H1 (cell line): Measurements from ENCODE around the gene PPP1R18. TPM values are rescaled to one million over a fixed set of nuclear protein-coding genes. Genes with fewer than 3 reads are reported as not detected.

Experiments
- CTCF ChIA-PET: fragments of 300-600 bp; sonication (Branson Sonifier 250); formaldehyde crosslinking; loops from one replicate; lab custom pipeline; 2021; ENCODE audit not compliant: partially characterized antibody; lab: Charles Lee
- POLR2A ChIA-PET: fragments of 300-600 bp; sonication (Branson Sonifier 250); formaldehyde crosslinking; loops from one replicate; lab custom pipeline; 2021; ENCODE audit warnings: inconsistent platforms; ENCODE audit not compliant: partially characterized antibody; lab: Charles Lee
- DNase-seq, 2 experiments: peaks; one replicate each; pipeline versions ENCODE4 v3.0.0 to v3.0.0-alpha.2; 2010 to 2022; ENCODE audit warnings: low spot score in 2 of 2, low read depth in 1 of 2, mixed read lengths in 1 of 2
- FAIRE-seq: peaks from 2 replicates; lab custom pipeline; 2011; peaks lifted over from hg19 to GRCh38; lab: Jason Lieb, UNC
- H2AFZ ChIP-seq: 2 replicates; pipeline ENCODE4 v1.8.1; 2012; ENCODE audit warnings: low read length, inconsistent platforms
- H2AK5ac ChIP-seq: 2 replicates; pipeline ENCODE4 v1.6.1; 2013; ENCODE audit warnings: low read depth, low read length
- H2BK120ac ChIP-seq: replicated peaks from 2 replicates; pipeline ENCODE3; 2013; ENCODE audit warnings: low read depth, low read length, inconsistent platforms
- H2BK12ac ChIP-seq: 2 replicates; pipeline ENCODE4 v1.6.1; 2013; ENCODE audit warnings: low read depth, low read length
- H2BK15ac ChIP-seq: 2 replicates; pipeline ENCODE4 v1.6.1; 2013; ENCODE audit warnings: low read length
- H2BK20ac ChIP-seq: 2 replicates; pipeline ENCODE4 v1.6.1; 2013; ENCODE audit warnings: low read length
- H2BK5ac ChIP-seq: 2 replicates; pipeline ENCODE4 v1.6.1; 2013; ENCODE audit warnings: low read depth, low read length
- H3K14ac ChIP-seq: 2 replicates; pipeline ENCODE4 v1.6.1; 2013; ENCODE audit warnings: inconsistent platforms; ENCODE audit not compliant: insufficient read length
- H3K18ac ChIP-seq: 2 replicates; pipeline ENCODE4 v1.6.1; 2013; ENCODE audit warnings: low read length; ENCODE audit errors: extremely low read depth
- H3K23ac ChIP-seq: 2 replicates; pipeline ENCODE4 v1.6.1; 2013; ENCODE audit warnings: inconsistent platforms; ENCODE audit not compliant: insufficient read length
- H3K23me2 ChIP-seq: 2 replicates; pipeline ENCODE4 v1.6.1; 2013; ENCODE audit warnings: low read depth, low read length
- H3K27ac ChIP-seq: 2 replicates; pipeline ENCODE4 v1.6.1; 2011; ENCODE audit warnings: low read depth, low read length, inconsistent platforms
- H3K27me3 ChIP-seq, 4 experiments: replicated peaks in 1 of 4; 1 replicate in 1 of 4; 2 replicates in 3 of 4; pipeline versions ENCODE4 v1.6.1 to v1.8.1; 2011 to 2013; ENCODE audit warnings: low read length in 3 of 4, mild to moderate bottlenecking in 3 of 4, inconsistent platforms in 2 of 4, mixed read lengths in 2 of 4, moderate library complexity in 1 of 4; ENCODE audit not compliant: control insufficient read depth in 3 of 4, insufficient read depth in 3 of 4; ENCODE audit errors: extremely low read depth in 1 of 4
- H3K36me3 ChIP-seq, 4 experiments: 2 replicates each; pipeline versions ENCODE4 v1.6.1 to v1.8.1; 2011 to 2013; ENCODE audit warnings: mild to moderate bottlenecking in 4 of 4, low read length in 3 of 4, moderate library complexity in 2 of 4, control low read depth in 1 of 4, inconsistent platforms in 1 of 4; ENCODE audit not compliant: insufficient read depth in 4 of 4, control insufficient read depth in 2 of 4
- H3K4ac ChIP-seq: replicated peaks from 2 replicates; pipeline ENCODE3; 2013; ENCODE audit warnings: low read length, low read depth, mixed read lengths, inconsistent platforms; ENCODE audit not compliant: insufficient read length
- H3K4me1 ChIP-seq, 4 experiments: replicated peaks in 1 of 4; 1 replicate in 1 of 4; 2 replicates in 3 of 4; pipeline versions ENCODE4 v1.6.1 to v1.8.1; 2011 to 2013; ENCODE audit warnings: low read length in 3 of 4, inconsistent platforms in 2 of 4, mixed read lengths in 1 of 4; ENCODE audit not compliant: insufficient read depth in 4 of 4, control insufficient read depth in 3 of 4
- H3K4me2 ChIP-seq, 2 experiments: 2 replicates each; pipeline versions ENCODE4 v1.6.1 to v1.8.1; 2011 to 2013; ENCODE audit warnings: low read depth in 2 of 2, low read length in 2 of 2, control low read depth in 1 of 2, inconsistent platforms in 1 of 2, mild to moderate bottlenecking in 1 of 2; ENCODE audit not compliant: insufficient read depth in 1 of 2
- H3K4me3 ChIP-seq, 4 experiments: fragments of 200-600, 300-600 bp in 1 of 4; sonication (generic), shearing (Covaris generic), sonication (Bioruptor Twin) in 1 of 4; 2 replicates each; pipeline versions ENCODE4 v1.5.1 to v1.8.1; 2011 to 2016; ENCODE audit warnings: low read length in 4 of 4, low read depth in 3 of 4, control low read depth in 2 of 4, inconsistent platforms in 2 of 4, mild to moderate bottlenecking in 2 of 4, mixed read lengths in 1 of 4, moderate library complexity in 1 of 4; ENCODE audit not compliant: insufficient read depth in 2 of 4; ENCODE audit errors: extremely low read depth in 1 of 4
- H3K56ac ChIP-seq: replicated peaks from 2 replicates; pipeline ENCODE3; 2013; ENCODE audit warnings: low read depth, mild to moderate bottlenecking, mixed read lengths, low read length, inconsistent platforms; ENCODE audit not compliant: insufficient read length
- H3K79me1 ChIP-seq: 2 replicates; pipeline ENCODE4 v1.6.1; 2013; ENCODE audit warnings: low read depth, low read length, control low read depth
- H3K79me2 ChIP-seq, 2 experiments: 2 replicates each; pipeline versions ENCODE4 v1.6.1 to v1.8.1; 2012 to 2013; ENCODE audit warnings: low read length in 2 of 2, mild to moderate bottlenecking in 2 of 2, inconsistent platforms in 1 of 2; ENCODE audit not compliant: insufficient read depth in 2 of 2, control insufficient read depth in 1 of 2
- H3K9ac ChIP-seq, 4 experiments: replicated peaks in 1 of 4; 1 replicate in 1 of 4; 2 replicates in 3 of 4; pipeline versions ENCODE4 v1.6.1 to v1.8.1; 2011 to 2013; ENCODE audit warnings: low read depth in 3 of 4, low read length in 3 of 4, control low read depth in 2 of 4, mild to moderate bottlenecking in 2 of 4, moderate library complexity in 2 of 4, inconsistent platforms in 1 of 4; ENCODE audit errors: extremely low read depth in 1 of 4
- H3K9me3 ChIP-seq, 2 experiments: 2 replicates each; pipeline versions ENCODE4 v1.6.1 to v1.8.1; 2012 to 2013; ENCODE audit warnings: mild to moderate bottlenecking in 2 of 2, moderate library complexity in 2 of 2, control low read depth in 1 of 2, inconsistent platforms in 1 of 2, low read depth in 1 of 2, low read length in 1 of 2, mixed read lengths in 1 of 2; ENCODE audit not compliant: insufficient read depth in 2 of 2
- H4K20me1 ChIP-seq, 2 experiments: replicated peaks in 1 of 2; 2 replicates each; pipeline versions ENCODE3 to v1.8.1; 2011 to 2013; ENCODE audit warnings: inconsistent platforms in 2 of 2, low read length in 2 of 2, mild to moderate bottlenecking in 1 of 2; ENCODE audit not compliant: insufficient read depth in 2 of 2, control insufficient read depth in 1 of 2
- H4K5ac ChIP-seq: 2 replicates; pipeline ENCODE4 v1.6.1; 2013; ENCODE audit warnings: low read length, low read depth, mixed read lengths, inconsistent platforms; ENCODE audit not compliant: insufficient read length
- H4K8ac ChIP-seq: 2 replicates; pipeline ENCODE4 v1.8.0; 2013; ENCODE audit warnings: mild to moderate bottlenecking, moderate library complexity, low read length, inconsistent platforms; ENCODE audit not compliant: insufficient read depth; ENCODE audit errors: extremely low read depth
- H4K91ac ChIP-seq: replicated peaks from 2 replicates; pipeline ENCODE3; 2013; ENCODE audit warnings: low read length, mixed read lengths, inconsistent platforms; ENCODE audit not compliant: insufficient read length
- ATF2 ChIP-seq: IDR thresholded peaks from 2 replicates; pipeline ENCODE4 v1.6.1; 2012; ENCODE audit warnings: low read length, inconsistent platforms
- GTF2F1 ChIP-seq: IDR thresholded peaks from 2 replicates; pipeline ENCODE4 v1.6.1; 2012; ENCODE audit warnings: low read depth, low read length, improper control_type of control experiment, borderline replicate concordance
- HDAC6 ChIP-seq: IDR thresholded peaks from one replicate; pipeline ENCODE4 v1.7.1; 2012; ENCODE audit warnings: low read depth, mild to moderate bottlenecking, inconsistent platforms, low read length, moderate library complexity
- POLR2A ChIP-seq, 2 experiments: IDR thresholded peaks; 1 replicate in 1 of 2; 2 replicates in 1 of 2; pipeline ENCODE4 v1.6.1; 2011; ENCODE audit warnings: low read depth in 2 of 2, low read length in 2 of 2, mild to moderate bottlenecking in 2 of 2; ENCODE audit errors: control extremely low read depth in 1 of 2
- RAD21 ChIP-seq, 2 experiments: IDR thresholded peaks in 1 of 2; conservative IDR thresholded peaks in 1 of 2; 2 replicates each; pipeline ENCODE4 v1.6.1; 2011; ENCODE audit warnings: low read depth in 2 of 2, low read length in 2 of 2, improper control_type of control experiment in 1 of 2, inconsistent platforms in 1 of 2, mild to moderate bottlenecking in 1 of 2, moderate library complexity in 1 of 2
- RFX5 ChIP-seq: IDR thresholded peaks from 2 replicates; pipeline ENCODE4 v1.6.1; 2011; ENCODE audit warnings: low read depth, low read length, improper control_type of control experiment, borderline replicate concordance
- TAF1 ChIP-seq: IDR thresholded peaks from 2 replicates; pipeline ENCODE4 v1.6.1; 2011; ENCODE audit warnings: mild to moderate bottlenecking, low read depth, low read length
- TBP ChIP-seq: IDR thresholded peaks from 2 replicates; pipeline ENCODE4 v1.6.1; 2011; ENCODE audit warnings: low read depth, low read length, improper control_type of control experiment
- YY1 ChIP-seq: IDR thresholded peaks from 2 replicates; pipeline ENCODE4 v1.6.1; 2011; ENCODE audit warnings: low read depth, mild to moderate bottlenecking, low read length
- WGBS, 2 experiments: shearing (Covaris generic) in 1 of 2; methylation state at CpG; one replicate each; pipeline versions ENCODE4 v1.1.6 to v1.1.7; 2013 to 2015; ENCODE audit warnings: low lambda C conversion rate in 2 of 2, mixed read lengths in 2 of 2, inconsistent platforms in 1 of 2, low coverage in 1 of 2, missing lambda C conversion rate in 1 of 2; ENCODE audit not compliant: insufficient replicate concordance in 2 of 2, insufficient coverage in 1 of 2, insufficient read length in 1 of 2; ENCODE audit errors: extremely low coverage in 1 of 2, missing lambda C conversion rate in 1 of 2; 5-methylcytosine and 5-hydroxymethylcytosine counted together
- polyA plus RNA-seq, 7 experiments: library from polyadenylated mRNA; depleted of rRNA in 3 of 7; stranded (reverse) in 5 of 7; unstranded in 2 of 7; fragments of >200 nt in 5 of 7; fragments of 200-250 nt in 2 of 7; gene quantifications; 1 replicate in 5 of 7; 2 replicates in 1 of 7; 4 replicates in 1 of 7; pipeline versions ENCODE4 v1.2.1 to v1.2.3, GENCODE V29; 2011 to 2013; ENCODE audit warnings: missing spikeins in 2 of 7, mixed read lengths in 2 of 7
- total RNA-seq: library from RNA; stranded (reverse); fragmentation: NEBNext Ultra II Directional; extraction: Animal tissue kit (Norgen Biotek cat#: 25700); gene quantifications from 2 replicates; pipeline ENCODE4 v1.2.1, GENCODE V29; 2021

PPP1R18 gene
- total and polyA plus RNA-seq, 2 of the 8 experiments (the other 6 are each of a cell fraction or from before 2014, with no cell fraction given) = 25.1 to 29.1 TPM

GRCh38 chr6:30672445-30673253 is 13.8 kb downstream of the PPP1R18 start, which contains the start of gene DHX16:
TSS of gene DHX16 (minus strand) at chr6:30673006. CDS start at chr6:30672841, 165 bp downstream.
- Histone ChIP-seq H3K4ac (no peak within 1 kb of the TSS), H3K4me3 (peak within 1 kb of the TSS; percentile 76 to 99 (median 90)), H3K79me1 (no peaks in the 10 kb centered on the region), H3K27ac (no peak within 1 kb of the TSS), H3K9me3 (no peaks in the 10 kb centered on the region), H2AK5ac (no peak within 1 kb of the TSS), H3K23ac (no peak within 1 kb of the TSS), H3K18ac (peak within 1 kb of the TSS; percentile 60), H4K8ac (peak within 1 kb of the TSS; percentile 81), H4K5ac (peak within 1 kb of the TSS; percentile 44), H3K9ac (peak within 1 kb of the TSS; percentile 62 to 91 (median 78)), H3K27me3 (no peaks in the 10 kb centered on the region), H3K56ac (peak within 1 kb of the TSS; percentile 83), H3K23me2 (peaks cover 6% of the 10 kb centered on the region), H3K4me1 (no peaks in the 10 kb centered on the region; a peak in 1 of 7 replicates), H2BK5ac (peak within 1 kb of the TSS; percentile 71; the same call in 1 of the 2 replicates), H4K91ac (no peak within 1 kb of the TSS), H2BK12ac (no peak within 1 kb of the TSS), H3K4me2 (peak within 1 kb of the TSS; percentile 82 to 84), H3K36me3 (peaks cover 4 to 11% (median 8%) of the 10 kb centered on the region in 4 experiments; a peak in 5 of 8 replicates), H3K79me2 (peaks cover 0 to 4% of the 10 kb centered on the region in 2 experiments; a peak in 2 of 4 replicates), H3K14ac (no peak within 1 kb of the TSS), H4K20me1 (peaks cover 0 to 2% of the 10 kb centered on the region in 2 experiments), H2AFZ (0 out of 2 replicates have a peak within 1 kb of the TSS, but pooled peaks have one; percentile 47), H2BK20ac (no peak within 1 kb of the TSS), H2BK120ac (no peak within 1 kb of the TSS), H2BK15ac (0 out of 2 replicates have a peak within 1 kb of the TSS, but pooled peaks have one; percentile 29)
- DNase-seq (peak; percentile 88 to 94), FAIRE-seq (peak; percentile 65)
- CTCF ChIA-PET = interaction anchor here (0.5 to 3.0 kb wide), 33 partner anchors 8 to 1049 kb away, joined by 3 to 14 read pairs (median 4); partner anchors contain the start of genes C6orf136 and MDC1
- 3% methylated on average over 39 of the region's 57 CpGs; no CpG with 5 or more reads in 1 of the 2 experiments for WGBS, 2 experiments
- POLR2A ChIA-PET = interaction anchor here (0.6 to 18.7 kb wide), 18 partner anchors 8 to 106 kb away, joined by 3 to 388 read pairs (median 3); partner anchors contain the start of genes ABCF1, MDC1, MRPS18B and NRM
- TF ChIP-seq YY1 (no peak), TBP (peak; percentile 20; the same call in 1 of the 2 replicates), RFX5 (no peak), POLR2A (IDR thresholded peaks at IDR 0.05; ENCODE audit: control extremely low read depth in 1 of 2, low read depth in 2 of 2, low read length in 2 of 2) (no peak), RAD21 (IDR thresholded peaks at IDR 0.05 in 1 of 2, conservative IDR thresholded peaks at IDR 0.05 in 1 of 2; ENCODE audit: low read depth in 2 of 2, low read length in 2 of 2) (peak; percentile 19 to 42; a peak in 2 of 4 replicates), ATF2 (no peak), TAF1 (no peak; the same call in none of the 2 replicates), HDAC6 (no peak), GTF2F1 (no peak)
